Neural progenitor cell (in vitro differentiated cells): Measurements from ENCODE around the gene EXOC4. TPM values are rescaled to one million over a fixed set of nuclear protein-coding genes. Genes with fewer than 3 reads are reported as not detected.

Experiments
- DNase-seq: peaks from one replicate; pipeline ENCODE4 v3.0.0-alpha.2; 2016; ENCODE audit warnings: low spot score
- H2AFZ ChIP-seq: fragments of 200-600 bp; sonication (generic); replicated peaks from 2 replicates; pipeline ENCODE4 v1.6.1; 2016; ENCODE audit warnings: antibody characterized with exemption
- H3F3A ChIP-seq: fragments of 200-600 bp; sonication (generic); 2 replicates; pipeline ENCODE4 v1.6.1; 2016; ENCODE audit warnings: antibody characterized with exemption, low read depth
- H3K27ac ChIP-seq: fragments of 200-600 bp; sonication (generic); 2 replicates; pipeline ENCODE4 v1.5.1; 2016; ENCODE audit warnings: mild to moderate bottlenecking
- H3K27me3 ChIP-seq: fragments of 200-600 bp; sonication (generic); 2 replicates; pipeline ENCODE4 v1.6.1; 2016; ENCODE audit warnings: mild to moderate bottlenecking, moderate library complexity
- H3K36me3 ChIP-seq: fragments of 200-600 bp; sonication (generic); 2 replicates; pipeline ENCODE4 v1.5.1; 2016
- H3K4me1 ChIP-seq: fragments of 200-600 bp; sonication (generic); 2 replicates; pipeline ENCODE4 v1.6.1; 2016; ENCODE audit warnings: mixed run types
- H3K4me2 ChIP-seq: fragments of 200-600 bp; sonication (generic); 2 replicates; pipeline ENCODE4 v1.6.1; 2016
- H3K4me3 ChIP-seq: fragments of 200-600 bp; sonication (generic); 2 replicates; pipeline ENCODE4 v1.5.1; 2016
- H3K79me2 ChIP-seq: fragments of 200-600 bp; sonication (generic); 2 replicates; pipeline ENCODE4 v1.6.1; 2016; ENCODE audit warnings: low read depth
- H3K9ac ChIP-seq: fragments of 200-600 bp; sonication (generic); 2 replicates; pipeline ENCODE4 v1.6.1; 2016
- H3K9me3 ChIP-seq: fragments of 200-600 bp; sonication (generic); 2 replicates; pipeline ENCODE4 v1.5.1; 2016; ENCODE audit warnings: low read depth
- H4K20me1 ChIP-seq: fragments of 200-600 bp; sonication (generic); 2 replicates; pipeline ENCODE4 v1.6.1; 2016; ENCODE audit warnings: low read depth
- H3K27ac Mint-ChIP-seq: 3 replicates; pipeline ENCODE4 v1.8.0; 2021; ENCODE audit warnings: mixed read lengths
- H3K27me3 Mint-ChIP-seq: 2 replicates; pipeline ENCODE4 v1.8.0; 2022; ENCODE audit warnings: low read depth, mild to moderate bottlenecking, inconsistent platforms, moderate library complexity, mixed read lengths; ENCODE audit not compliant: insufficient read depth
- H3K36me3 Mint-ChIP-seq: 3 replicates; pipeline ENCODE4 v1.8.0; 2021; ENCODE audit warnings: mixed read lengths
- H3K4me1 Mint-ChIP-seq: 3 replicates; pipeline ENCODE4 v1.8.0; 2021; ENCODE audit warnings: mixed read lengths
- H3K4me3 Mint-ChIP-seq: 3 replicates; pipeline ENCODE4 v1.8.0; 2021; ENCODE audit warnings: mild to moderate bottlenecking, moderate library complexity, mixed read lengths
- H3K9me3 Mint-ChIP-seq: 3 replicates; pipeline ENCODE4 v1.8.0; 2020; ENCODE audit warnings: mixed read lengths
- EZH2 ChIP-seq: fragments of 200-600 bp; sonication (generic); IDR thresholded peaks from 2 replicates; pipeline ENCODE4 v1.6.1; 2017; ENCODE audit warnings: antibody characterized with exemption, mild to moderate bottlenecking, moderate library complexity
- EZH2phosphoT487 ChIP-seq: fragments of 200-600 bp; sonication (generic); IDR thresholded peaks from 2 replicates; pipeline ENCODE4 v1.6.1; 2017; ENCODE audit warnings: antibody characterized with exemption
- total RNA-seq: library from RNA; depleted of rRNA; stranded (reverse); fragments of >200 nt; gene quantifications from 2 replicates; pipeline ENCODE4 v1.2.3, GENCODE V29; 2015; ENCODE audit warnings: low replicate concordance
- TF ChIP-seq, protein P1 (sequence below): fragments of 200-600 bp; sonication (generic); IDR thresholded peaks from 2 replicates; pipeline ENCODE4 v1.5.1; 2017; ENCODE audit warnings: antibody characterized with exemption, mild to moderate bottlenecking

Gene EXOC4
- total RNA-seq, 1 donor from 2014 or later: 129 TPM

DNA sequence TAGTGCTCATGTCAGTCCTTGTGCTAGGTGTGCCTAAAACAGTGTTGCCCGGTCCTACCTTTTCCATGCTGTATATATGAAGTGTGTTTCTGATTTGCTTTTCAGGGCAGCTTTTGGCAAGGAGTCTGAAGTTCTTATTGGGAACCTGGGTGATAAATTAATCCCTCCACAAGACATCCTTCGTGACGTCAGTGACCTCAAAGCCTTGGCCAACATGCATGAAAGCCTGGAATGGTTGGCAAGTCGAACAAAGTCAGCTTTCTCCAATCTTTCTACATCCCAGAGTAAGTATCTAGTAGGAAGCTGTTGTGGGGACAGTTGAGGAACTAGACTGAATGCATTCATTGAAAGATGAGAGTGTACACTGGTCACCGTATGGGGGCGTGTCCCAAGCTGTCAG, 684.9 kb downstream of the EXOC4 start:
- peaks cover 6% of the 10 kb centered on the region for H3K36me3 Mint-ChIP-seq
- Histone ChIP-seq H3K79me2 (no peaks in the 10 kb centered on the region), H3F3A (no peaks in the 10 kb centered on the region), H3K9me3 (no peaks in the 10 kb centered on the region), H3K4me3 (no peak overlapping the region), H3K36me3 (no peaks in the 10 kb centered on the region), H3K4me2 (no peak overlapping the region), H2AFZ (no peak overlapping the region), H4K20me1 (no peaks in the 10 kb centered on the region), H3K9ac (no peak overlapping the region), H3K27ac (no peak overlapping the region), H3K4me1 (peaks cover 7% of the 10 kb centered on the region), H3K27me3 (no peaks in the 10 kb centered on the region)
- peaks cover 4% of the 10 kb centered on the region for H3K27me3 Mint-ChIP-seq
- peaks cover 23% of the 10 kb centered on the region for H3K4me1 Mint-ChIP-seq
- TF ChIP-seq, protein P1, sequence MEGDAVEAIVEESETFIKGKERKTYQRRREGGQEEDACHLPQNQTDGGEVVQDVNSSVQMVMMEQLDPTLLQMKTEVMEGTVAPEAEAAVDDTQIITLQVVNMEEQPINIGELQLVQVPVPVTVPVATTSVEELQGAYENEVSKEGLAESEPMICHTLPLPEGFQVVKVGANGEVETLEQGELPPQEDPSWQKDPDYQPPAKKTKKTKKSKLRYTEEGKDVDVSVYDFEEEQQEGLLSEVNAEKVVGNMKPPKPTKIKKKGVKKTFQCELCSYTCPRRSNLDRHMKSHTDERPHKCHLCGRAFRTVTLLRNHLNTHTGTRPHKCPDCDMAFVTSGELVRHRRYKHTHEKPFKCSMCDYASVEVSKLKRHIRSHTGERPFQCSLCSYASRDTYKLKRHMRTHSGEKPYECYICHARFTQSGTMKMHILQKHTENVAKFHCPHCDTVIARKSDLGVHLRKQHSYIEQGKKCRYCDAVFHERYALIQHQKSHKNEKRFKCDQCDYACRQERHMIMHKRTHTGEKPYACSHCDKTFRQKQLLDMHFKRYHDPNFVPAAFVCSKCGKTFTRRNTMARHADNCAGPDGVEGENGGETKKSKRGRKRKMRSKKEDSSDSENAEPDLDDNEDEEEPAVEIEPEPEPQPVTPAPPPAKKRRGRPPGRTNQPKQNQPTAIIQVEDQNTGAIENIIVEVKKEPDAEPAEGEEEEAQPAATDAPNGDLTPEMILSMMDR: no peak
- TF ChIP-seq EZH2 (no peak), EZH2phosphoT487 (no peak)
- no peak for DNase-seq
- no peak overlapping the region for H3K27ac Mint-ChIP-seq
- H3K9me3 Mint-ChIP-seq: no peaks in the 10 kb centered on the region
- H3K4me3 Mint-ChIP-seq: no peak overlapping the region

- Histone ChIP-seq H3F3A (no peaks in the 10 kb centered on the region), H3K9me3 (no peaks in the 10 kb centered on the region), H3K36me3 (no peaks in the 10 kb centered on the region), H3K27ac (no peak overlapping the region), H3K79me2 (no peaks in the 10 kb centered on the region), H2AFZ (no peak overlapping the region), H3K9ac (no peak overlapping the region), H3K4me2 (no peak overlapping the region), H3K4me1 (no peaks in the 10 kb centered on the region), H3K27me3 (no peaks in the 10 kb centered on the region), H3K4me3 (no peak overlapping the region), H4K20me1 (no peaks in the 10 kb centered on the region)
- H3K4me3 Mint-ChIP-seq: no peak overlapping the region
- TF ChIP-seq, protein P1: no peak
- TF ChIP-seq EZH2 (no peak), EZH2phosphoT487 (no peak)
- peaks cover 4% of the 10 kb centered on the region for H3K27me3 Mint-ChIP-seq
- H3K36me3 Mint-ChIP-seq: peaks cover 6% of the 10 kb centered on the region
- peaks cover 5% of the 10 kb centered on the region for H3K4me1 Mint-ChIP-seq
- no peaks in the 10 kb centered on the region for H3K9me3 Mint-ChIP-seq
- DNase-seq: no peak
- no peak overlapping the region for H3K27ac Mint-ChIP-seq
Observed at GRCh38 chr7:133940368-133940767, 687.5 kb downstream of the EXOC4 start.

DNA sequence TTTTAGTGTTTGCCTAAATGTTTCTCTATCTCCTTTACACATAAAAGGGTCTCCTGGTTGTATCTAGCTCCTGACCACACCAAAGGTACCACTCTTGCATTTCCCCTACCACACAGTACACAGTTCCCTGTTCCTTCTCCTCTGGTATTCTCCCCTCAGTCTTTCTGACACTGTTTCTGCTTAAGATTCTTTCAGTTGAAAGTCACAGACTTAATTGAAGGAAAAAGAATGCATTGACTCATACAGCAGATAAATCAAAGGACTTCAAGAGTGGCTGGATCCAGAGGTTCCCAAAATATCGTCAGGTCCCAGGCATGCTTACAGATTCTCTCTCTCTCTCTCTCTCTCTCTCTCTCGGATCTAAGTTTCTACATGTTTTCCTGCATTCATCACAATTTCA, 688.6 kb downstream of the EXOC4 start:
- Histone ChIP-seq H3F3A (no peaks in the 10 kb centered on the region), H3K4me2 (no peak overlapping the region), H3K36me3 (no peaks in the 10 kb centered on the region), H4K20me1 (no peaks in the 10 kb centered on the region), H3K27me3 (no peaks in the 10 kb centered on the region), H3K4me3 (no peak overlapping the region), H2AFZ (no peak overlapping the region), H3K27ac (no peak overlapping the region), H3K4me1 (no peaks in the 10 kb centered on the region), H3K9ac (no peak overlapping the region), H3K9me3 (no peaks in the 10 kb centered on the region), H3K79me2 (no peaks in the 10 kb centered on the region)
- H3K36me3 Mint-ChIP-seq: peaks cover 6% of the 10 kb centered on the region
- peaks cover 2% of the 10 kb centered on the region for H3K27me3 Mint-ChIP-seq
- no peaks in the 10 kb centered on the region for H3K9me3 Mint-ChIP-seq
- no peak overlapping the region for H3K27ac Mint-ChIP-seq
- H3K4me3 Mint-ChIP-seq: no peak overlapping the region
- DNase-seq: no peak
- TF ChIP-seq EZH2phosphoT487 (no peak), EZH2 (no peak)
- TF ChIP-seq, protein P1: no peak
- peaks cover 5% of the 10 kb centered on the region for H3K4me1 Mint-ChIP-seq

GRCh38 chr7:133945497-133945896, 692.6 kb downstream of the EXOC4 start:
- no peak overlapping the region for H3K9ac ChIP-seq
- H3K9me3 ChIP-seq: no peaks in the 10 kb centered on the region
- no peak overlapping the region for H3K27ac ChIP-seq
- no peak overlapping the region for H3K4me3 Mint-ChIP-seq
- H3K4me3 ChIP-seq: no peak overlapping the region
- TF ChIP-seq, protein P1: no peak
- TF ChIP-seq EZH2phosphoT487: no peak
- TF ChIP-seq EZH2: no peak
- H3K36me3 ChIP-seq: no peaks in the 10 kb centered on the region
- no peaks in the 10 kb centered on the region for H3K27me3 Mint-ChIP-seq
- no peaks in the 10 kb centered on the region for H3K27me3 ChIP-seq
- no peak overlapping the region for H3K27ac Mint-ChIP-seq
- no peak for DNase-seq
- H3K9me3 Mint-ChIP-seq: no peaks in the 10 kb centered on the region
- H3K4me1 Mint-ChIP-seq: no peaks in the 10 kb centered on the region
- no peaks in the 10 kb centered on the region for H4K20me1 ChIP-seq
- H3K4me2 ChIP-seq: no peak overlapping the region
- H3K79me2 ChIP-seq: no peaks in the 10 kb centered on the region
- H3K36me3 Mint-ChIP-seq: no peaks in the 10 kb centered on the region
- H2AFZ ChIP-seq: no peak overlapping the region
- H3K4me1 ChIP-seq: peaks cover 10% of the 10 kb centered on the region
- no peaks in the 10 kb centered on the region for H3F3A ChIP-seq
